ENCODE measurements around the gene PSMD12. TPM values are rescaled to one million over a fixed set of nuclear protein-coding genes. Genes with fewer than 3 reads are reported as not detected.

Gene PSMD12
- polyA plus RNA-seq, 1 of the 3 experiments (the other 2 are of a cell fraction), result 31.4 TPM

- no peaks in the 10 kb centered on the region for H3K9me3 ChIP-seq
- CTCF ChIA-PET, result interaction anchor here (0.5 to 15.0 kb wide), 12 partner anchors 9 to 140 kb away, joined by 3 to 134 read pairs (median 4); partner anchors contain the start of gene PITPNC1
- H3K4me3 ChIP-seq (ENCODE audit: low read depth in 2 of 2, low read length in 1 of 2), result no peak overlapping the region
- peaks cover 77% of the 10 kb centered on the region for H4K20me1 ChIP-seq (ENCODE audit: insufficient read depth)
- 73% methylated on average over 8 of the region's 8 CpGs for WGBS (ENCODE audit: low lambda C conversion rate)
- H3K79me2 ChIP-seq (ENCODE audit: insufficient read depth), result peaks cover 98% of the 10 kb centered on the region
- POLR2A ChIA-PET, result interaction anchor here (1.2 kb wide), 1 partner anchor 465 kb away, joined by 3 read pairs; the partner anchor contains the start of gene BPTF
- DNase-seq, result peak; percentile 67
- H3K4me1 ChIP-seq (ENCODE audit: control insufficient read depth in 1 of 2, insufficient read depth in 2 of 2, low read depth in 1 of 2, low read length in 1 of 2), result peaks cover 13 to 36% of the 10 kb centered on the region in 2 experiments
- H3K27me3 ChIP-seq (ENCODE audit: insufficient read depth), result no peaks in the 10 kb centered on the region
- no peak overlapping the region for H2AFZ ChIP-seq (ENCODE audit: low read depth)
- H3K4me2 ChIP-seq, result 0 out of 2 replicates have a peak overlapping the region, but pooled peaks have one; percentile 21
- H3K9ac ChIP-seq, result no peak overlapping the region
- peak; percentile 9; the same call in 1 of the 2 replicates for TF ChIP-seq USF1 (IDR thresholded peaks at IDR 0.05; ENCODE audit: borderline replicate concordance, low read depth)
- no peak for TF ChIP-seq JUND (IDR thresholded peaks at IDR 0.05)
- TF ChIP-seq SMC3 (IDR thresholded peaks at IDR 0.05; ENCODE audit: low read depth, low read length), result peak; percentile 43
- 0 out of 2 replicates have a peak, but pooled peaks have one; percentile 11 for TF ChIP-seq GABPA (IDR thresholded peaks at IDR 0.05; ENCODE audit: low read depth)
- 0 out of 2 replicates have a peak, but pooled peaks have one; percentile 39 for TF ChIP-seq SIN3A (IDR thresholded peaks at IDR 0.05; ENCODE audit: borderline replicate concordance, low read depth, low read length)
- TF ChIP-seq, protein P1, sequence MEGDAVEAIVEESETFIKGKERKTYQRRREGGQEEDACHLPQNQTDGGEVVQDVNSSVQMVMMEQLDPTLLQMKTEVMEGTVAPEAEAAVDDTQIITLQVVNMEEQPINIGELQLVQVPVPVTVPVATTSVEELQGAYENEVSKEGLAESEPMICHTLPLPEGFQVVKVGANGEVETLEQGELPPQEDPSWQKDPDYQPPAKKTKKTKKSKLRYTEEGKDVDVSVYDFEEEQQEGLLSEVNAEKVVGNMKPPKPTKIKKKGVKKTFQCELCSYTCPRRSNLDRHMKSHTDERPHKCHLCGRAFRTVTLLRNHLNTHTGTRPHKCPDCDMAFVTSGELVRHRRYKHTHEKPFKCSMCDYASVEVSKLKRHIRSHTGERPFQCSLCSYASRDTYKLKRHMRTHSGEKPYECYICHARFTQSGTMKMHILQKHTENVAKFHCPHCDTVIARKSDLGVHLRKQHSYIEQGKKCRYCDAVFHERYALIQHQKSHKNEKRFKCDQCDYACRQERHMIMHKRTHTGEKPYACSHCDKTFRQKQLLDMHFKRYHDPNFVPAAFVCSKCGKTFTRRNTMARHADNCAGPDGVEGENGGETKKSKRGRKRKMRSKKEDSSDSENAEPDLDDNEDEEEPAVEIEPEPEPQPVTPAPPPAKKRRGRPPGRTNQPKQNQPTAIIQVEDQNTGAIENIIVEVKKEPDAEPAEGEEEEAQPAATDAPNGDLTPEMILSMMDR (IDR thresholded peaks at IDR 0.05), result peak; percentile 66
- TF ChIP-seq RAD21 (IDR thresholded peaks at IDR 0.05; ENCODE audit: low read length), result peak; percentile 55
- no peak for TF ChIP-seq IRF3 (IDR thresholded peaks at IDR 0.05; ENCODE audit: low read depth, low read length)
- H3K36me3 ChIP-seq (replicated peaks in 1 of 2; ENCODE audit: control insufficient read depth in 1 of 2, insufficient read depth in 2 of 2, low read length in 1 of 2), result peaks cover 41 to 48% of the 10 kb centered on the region in 2 experiments
- peaks cover 12% of the 10 kb centered on the region for H3F3A ChIP-seq (replicated peaks; ENCODE audit: insufficient read depth)
- no peak overlapping the region for H3K27ac ChIP-seq (ENCODE audit: low read depth in 2 of 2, low read length in 1 of 2)
- no peaks in the 10 kb centered on the region for H3K9me2 ChIP-seq
Measured at GRCh38 chr17:67359960-67360791, 6.2 kb downstream of the PSMD12 start.

DNA sequence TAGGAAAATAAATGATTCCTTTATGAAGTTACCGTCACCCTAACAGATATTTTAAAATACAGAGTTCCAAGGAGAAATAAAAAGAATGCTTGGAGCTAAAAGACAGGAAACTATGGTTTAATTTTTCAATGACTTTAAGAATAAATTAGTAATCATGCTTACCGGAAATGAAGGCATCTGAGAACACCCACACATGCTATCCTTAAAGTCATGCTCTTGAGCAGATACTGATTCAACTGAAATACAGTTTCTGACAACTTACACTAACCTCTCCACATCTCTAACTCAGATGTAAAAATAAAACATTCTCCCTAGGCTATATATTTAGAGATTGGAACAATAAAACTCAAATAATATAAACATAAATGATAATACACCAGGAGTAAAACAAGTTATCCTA lies 7.8 kb downstream of the PSMD12 start:
- no peak overlapping the region for H3K4me3 ChIP-seq (ENCODE audit: low read depth in 2 of 2, low read length in 1 of 2)
- no peak for DNase-seq
- TF ChIP-seq PBX3 (IDR thresholded peaks at IDR 0.05) (no peak), FOXM1 (IDR thresholded peaks at IDR 0.05; ENCODE audit: low read depth) (no peak), MXI1 (IDR thresholded peaks at IDR 0.05; ENCODE audit: low read depth, low read length) (no peak), IRF3 (IDR thresholded peaks at IDR 0.05; ENCODE audit: low read depth, low read length) (no peak), JUND (IDR thresholded peaks at IDR 0.05) (no peak), TCF12 (IDR thresholded peaks at IDR 0.05) (no peak), REST (IDR thresholded peaks at IDR 0.05; ENCODE audit: low read depth, low read length) (no peak), TAF1 (IDR thresholded peaks at IDR 0.05; ENCODE audit: borderline replicate concordance, low read depth, low read length) (no peak)

More for the DNA sequence above, 7.8 kb downstream of the PSMD12 start:
- Histone ChIP-seq H3K27ac (ENCODE audit: low read depth in 2 of 2, low read length in 1 of 2) (no peak overlapping the region), H3K36me3 (replicated peaks in 1 of 2; ENCODE audit: control insufficient read depth in 1 of 2, insufficient read depth in 2 of 2, low read length in 1 of 2) (peaks cover 41 to 63% of the 10 kb centered on the region in 2 experiments), H4K20me1 (ENCODE audit: insufficient read depth) (peaks cover 62% of the 10 kb centered on the region), H3K9ac (no peak overlapping the region), H3K4me1 (ENCODE audit: control insufficient read depth in 1 of 2, insufficient read depth in 2 of 2, low read depth in 1 of 2, low read length in 1 of 2) (peaks cover 2 to 25% of the 10 kb centered on the region in 2 experiments; a peak in 3 of 4 replicates), H3F3A (replicated peaks; ENCODE audit: insufficient read depth) (peaks cover 12% of the 10 kb centered on the region), H3K9me3 (no peaks in the 10 kb centered on the region), H3K4me2 (peak overlapping the region; percentile 14; the same call in 1 of the 2 replicates), H3K27me3 (ENCODE audit: insufficient read depth) (no peaks in the 10 kb centered on the region), H2AFZ (ENCODE audit: low read depth) (no peak overlapping the region), H3K79me2 (ENCODE audit: insufficient read depth) (peaks cover 98% of the 10 kb centered on the region), H3K9me2 (no peaks in the 10 kb centered on the region)
- 73% methylated on average over 2 of the region's 2 CpGs for WGBS (ENCODE audit: low lambda C conversion rate)
- POLR2A ChIA-PET, result interaction anchor here (0.7 kb wide), 1 partner anchor 12 kb away, joined by 6 read pairs; no protein-coding TSS in a partner anchor
- CTCF ChIA-PET, result interaction anchor here (1.8 to 15.0 kb wide), 2 partner anchors 18 to 117 kb away, joined by 9 to 134 read pairs; partner anchors contain the start of gene PITPNC1

All from SK-N-SH (cell line).